MCF 10A (cell line): ENCODE results near the gene MLANA. TPM values are rescaled to one million over a fixed set of nuclear protein-coding genes. Genes with fewer than 3 reads are reported as not detected.

ENCODE experiments used
- BruUV-seq: library from RNA; stranded (reverse); fragments of 400-500 nt; replicated peaks from 2 replicates; lab custom pipeline; 2021; lab: Mats Ljungman, UMichigan
- CTCF ChIA-PET: fragments of 300-600 bp; sonication (Branson Sonifier 250); formaldehyde crosslinking; extraction: SDS; loops from one replicate; lab custom pipeline; 2021; ENCODE audit warnings: antibody characterized with exemption, inconsistent platforms; lab: Yijun Ruan, JAX
- POLR2A ChIA-PET: fragments of 300-600, 350-650 bp; sonication (Branson Sonifier 250); formaldehyde crosslinking; extraction: SDS; loops from one replicate; lab custom pipeline; 2020; ENCODE audit warnings: antibody characterized with exemption, inconsistent platforms; lab: Yijun Ruan, JAX
- DNase-seq: peaks from one replicate; pipeline ENCODE4 v3.0.0-alpha.2; 2018; ENCODE audit not compliant: unreplicated experiment
- H3K27ac Mint-ChIP-seq: one replicate; pipeline ENCODE4 v1.8.0; 2022; ENCODE audit warnings: mild to moderate bottlenecking, low read depth, mixed read lengths; ENCODE audit not compliant: unreplicated experiment
- H3K27me3 Mint-ChIP-seq: one replicate; pipeline ENCODE4 v1.8.0; 2022; ENCODE audit warnings: mixed read lengths; ENCODE audit not compliant: insufficient read depth, unreplicated experiment
- H3K36me3 Mint-ChIP-seq: one replicate; pipeline ENCODE4 v1.8.0; 2022; ENCODE audit warnings: mild to moderate bottlenecking, moderate library complexity, mixed read lengths; ENCODE audit not compliant: insufficient read depth, unreplicated experiment
- H3K4me1 Mint-ChIP-seq: one replicate; pipeline ENCODE4 v1.8.0; 2022; ENCODE audit warnings: mixed read lengths; ENCODE audit not compliant: insufficient read depth, unreplicated experiment
- H3K4me3 Mint-ChIP-seq: one replicate; pipeline ENCODE4 v1.8.0; 2022; ENCODE audit warnings: mild to moderate bottlenecking, moderate library complexity, mixed read lengths; ENCODE audit not compliant: unreplicated experiment
- H3K9me3 Mint-ChIP-seq: one replicate; pipeline ENCODE4 v1.8.0; 2022; ENCODE audit warnings: mixed read lengths; ENCODE audit not compliant: unreplicated experiment
- CTCF ChIP-seq: fragments of 200-600 bp; IDR thresholded peaks from one replicate; pipeline ENCODE4 v1.8.0; 2022; ENCODE audit warnings: antibody characterized with exemption, mild to moderate bottlenecking; ENCODE audit not compliant: unreplicated experiment
- intact Hi-C: fragments of 100-400 bp; cut with micrococcal nuclease; formaldehyde crosslinking; loops from 2 replicates; pipeline ENCODE4 v1.14.1; 2022
- total RNA-seq: library from RNA; stranded (reverse); gene quantifications from 2 replicates; pipeline ENCODE4 v1.2.3, GENCODE V29; 2022

MLANA gene
- total RNA-seq, 1 experiment from 2014 or later = not detected

- no peak overlapping the region for H3K27ac Mint-ChIP-seq
- peaks cover 8% of the 10 kb centered on the region for H3K36me3 Mint-ChIP-seq
- peak; percentile 23 for DNase-seq
- intact Hi-C loops = no loop called here
- H3K4me3 Mint-ChIP-seq = no peak overlapping the region
- POLR2A ChIA-PET = no interaction called here
- H3K9me3 Mint-ChIP-seq = no peaks in the 10 kb centered on the region
- H3K4me1 Mint-ChIP-seq = no peaks in the 10 kb centered on the region
- H3K27me3 Mint-ChIP-seq = no peaks in the 10 kb centered on the region
- BruUV-seq = no TSS peak
- CTCF ChIA-PET = interaction anchor here (0.6 kb wide), 1 partner anchor 57 kb away, joined by 3 read pairs; no protein-coding TSS in a partner anchor
- no peak for TF ChIP-seq CTCF
Measured at GRCh38 chr9:5949103-5949699, 58.5 kb downstream of the MLANA start.

- BruUV-seq = no TSS peak
- Mint-ChIP-seq H3K9me3 (no peaks in the 10 kb centered on the region), H3K36me3 (peaks cover 2% of the 10 kb centered on the region), H3K27ac (no peak overlapping the region), H3K4me1 (no peaks in the 10 kb centered on the region), H3K27me3 (no peaks in the 10 kb centered on the region), H3K4me3 (no peak overlapping the region)
- intact Hi-C loops = no loop called here
- ChIA-PET POLR2A (interaction anchor here (0.6 kb wide), 1 partner anchor 678 kb away, joined by 3 read pairs; no protein-coding TSS in a partner anchor), CTCF (no interaction called here)
- no peak for TF ChIP-seq CTCF
- DNase-seq = no peak
Measured at GRCh38 chr9:5950261-5950660, 59.6 kb downstream of the MLANA start.

GRCh38 chr9:5951686-5952211 lies 61.1 kb downstream of the MLANA start:
- CTCF ChIA-PET = interaction anchor here (0.7 to 0.8 kb wide), 3 partner anchors 13 to 190 kb away, joined by 3 read pairs; no protein-coding TSS in a partner anchor
- H3K9me3 Mint-ChIP-seq = no peaks in the 10 kb centered on the region
- no peaks in the 10 kb centered on the region for H3K27me3 Mint-ChIP-seq
- intact Hi-C loops = no loop called here
- no TSS peak for BruUV-seq
- no peaks in the 10 kb centered on the region for H3K36me3 Mint-ChIP-seq
- no peak for TF ChIP-seq CTCF
- POLR2A ChIA-PET = interaction anchor here (0.6 kb wide), 1 partner anchor 1137 kb away, joined by 3 read pairs; no protein-coding TSS in a partner anchor
- H3K27ac Mint-ChIP-seq = no peak overlapping the region
- no peak overlapping the region for H3K4me3 Mint-ChIP-seq
- peak; percentile 28 for DNase-seq
- H3K4me1 Mint-ChIP-seq = no peaks in the 10 kb centered on the region
